Astrocyte of the hippocampus (primary cell): ENCODE results near the gene HNF4A.
A peak's percentile ranks its signal among the peaks of the same experiment; 100 is the strongest.

Source experiments
- DNase-seq: peaks from one replicate; pipeline ENCODE4 v3.0.0; 2011; ENCODE audit warnings: low read depth, low spot score

HNF4A gene

DNA sequence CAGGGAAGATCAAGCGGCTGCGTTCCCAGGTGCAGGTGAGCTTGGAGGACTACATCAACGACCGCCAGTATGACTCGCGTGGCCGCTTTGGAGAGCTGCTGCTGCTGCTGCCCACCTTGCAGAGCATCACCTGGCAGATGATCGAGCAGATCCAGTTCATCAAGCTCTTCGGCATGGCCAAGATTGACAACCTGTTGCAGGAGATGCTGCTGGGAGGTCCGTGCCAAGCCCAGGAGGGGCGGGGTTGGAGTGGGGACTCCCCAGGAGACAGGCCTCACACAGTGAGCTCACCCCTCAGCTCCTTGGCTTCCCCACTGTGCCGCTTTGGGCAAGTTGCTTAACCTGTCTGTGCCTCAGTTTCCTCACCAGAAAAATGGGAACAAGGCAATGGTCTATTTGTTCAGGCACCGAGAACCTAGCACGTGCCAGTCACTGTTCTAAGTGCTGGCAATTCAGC lies 68.6 kb downstream of the HNF4A start:
- DNase-seq, result no peak

DNA sequence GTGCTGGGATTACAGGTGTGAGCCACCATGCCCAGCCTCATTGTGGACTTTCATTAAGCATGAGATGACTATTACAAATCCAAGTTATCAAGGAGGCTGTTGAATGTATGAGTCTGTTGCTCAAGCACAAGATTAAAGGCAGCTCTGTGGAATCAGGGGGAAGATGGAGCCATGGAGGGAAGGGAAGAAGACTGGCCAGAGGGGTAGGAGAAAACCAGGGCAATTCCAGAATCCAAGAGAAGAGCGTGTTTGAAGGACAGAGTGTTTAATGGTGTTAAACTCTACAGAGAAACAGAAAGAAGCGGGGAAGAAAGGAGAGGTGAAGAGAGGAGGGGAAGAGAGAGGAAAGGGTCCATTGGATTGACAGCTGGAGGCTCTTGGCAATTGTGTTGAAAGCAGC lies 70.4 kb downstream of the HNF4A start:
- DNase-seq, result no peak

DNA sequence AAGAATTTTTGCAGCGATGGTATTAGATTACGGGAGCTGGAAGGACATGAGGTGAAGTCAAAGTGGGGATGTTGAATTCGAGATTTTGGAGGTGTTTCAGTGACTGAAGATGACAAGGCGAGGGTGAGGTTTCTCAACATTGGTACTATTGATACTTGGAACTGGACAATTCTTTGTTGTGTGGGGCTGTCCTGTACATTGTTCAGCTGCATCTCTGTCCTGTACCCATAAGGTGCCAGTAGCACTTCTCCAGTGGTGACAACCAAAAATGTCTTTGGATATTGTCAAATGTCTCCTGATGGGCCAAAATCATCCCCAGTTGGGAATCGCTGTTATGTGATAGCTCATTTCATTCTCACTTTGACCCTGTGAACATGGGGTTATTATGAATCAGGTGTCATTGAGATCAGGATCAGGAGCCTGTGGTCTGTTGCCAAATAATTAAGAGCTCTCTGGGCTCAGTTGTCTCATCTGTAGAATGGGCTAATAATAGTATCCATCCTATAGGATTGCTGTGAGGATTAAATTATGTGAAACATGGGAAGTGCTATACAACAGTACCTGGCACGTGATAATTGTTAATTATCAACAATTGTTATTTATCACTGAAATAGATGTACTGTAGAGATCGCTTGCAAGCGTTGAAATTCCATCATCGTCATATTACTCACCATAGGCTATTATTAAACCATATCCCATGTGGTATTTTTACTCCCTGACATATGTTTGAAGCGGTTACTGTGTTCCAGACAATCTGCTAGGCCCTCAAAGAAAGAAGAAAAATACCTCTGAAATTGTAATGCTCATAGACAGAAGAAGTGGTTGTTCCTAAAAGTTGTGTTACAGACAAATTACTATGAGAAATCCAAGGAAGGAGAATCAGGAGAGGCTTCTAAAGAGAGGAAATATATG lies 71.6 kb downstream of the HNF4A start:
- DNase-seq, result no peak

DNA sequence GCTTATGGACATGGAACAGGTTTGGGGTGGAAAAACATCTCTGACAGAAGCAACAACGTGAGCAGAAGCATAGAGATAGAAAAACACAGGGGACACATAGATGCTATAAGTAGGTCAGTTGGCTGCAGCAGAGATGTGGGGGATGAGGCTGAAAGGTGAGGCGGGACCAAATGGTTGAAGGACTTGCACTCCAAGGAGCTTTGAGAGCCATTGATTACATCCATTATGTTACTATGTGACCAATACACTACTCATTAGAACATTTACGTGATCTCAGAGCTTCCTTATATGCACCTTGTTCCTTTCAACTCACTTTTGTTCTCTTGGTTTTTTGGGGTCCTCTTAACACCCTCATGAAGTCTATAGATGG lies 72.3 kb downstream of the HNF4A start:
- DNase-seq, result no peak

DNA sequence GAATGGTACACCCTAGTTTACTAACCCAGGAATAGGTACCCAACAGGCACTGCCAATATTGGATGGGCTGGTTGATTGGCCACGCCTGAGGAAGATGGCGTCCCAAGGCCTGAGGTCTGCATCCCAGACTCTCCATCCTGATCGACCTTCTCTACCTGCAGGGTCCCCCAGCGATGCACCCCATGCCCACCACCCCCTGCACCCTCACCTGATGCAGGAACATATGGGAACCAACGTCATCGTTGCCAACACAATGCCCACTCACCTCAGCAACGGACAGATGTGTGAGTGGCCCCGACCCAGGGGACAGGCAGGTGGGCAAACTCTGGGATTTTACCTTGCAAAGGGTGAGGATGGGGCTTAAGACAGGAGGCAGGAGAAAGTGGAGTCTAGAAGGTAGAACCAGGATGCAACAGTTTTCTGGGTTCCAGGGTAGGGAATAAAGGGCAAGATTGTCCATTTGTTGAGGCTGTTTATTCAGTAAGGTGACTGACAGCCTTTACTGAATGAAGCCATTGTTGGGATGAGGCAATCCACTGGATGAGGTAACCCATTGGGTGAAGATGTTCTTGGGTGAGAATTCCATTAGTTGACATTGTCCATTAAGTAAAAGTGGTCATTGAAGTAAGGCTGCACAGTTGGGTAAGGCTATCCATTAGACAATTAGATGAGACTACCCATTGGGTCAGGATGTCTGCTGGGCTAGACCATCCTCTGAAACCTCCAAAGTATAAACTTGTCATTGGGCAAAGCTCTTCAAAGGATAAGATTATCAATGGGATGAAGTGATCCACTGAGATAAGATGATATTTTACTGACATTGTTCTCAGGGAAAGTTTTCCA lies 72.9 kb downstream of the HNF4A start:
- no peak for DNase-seq

DNA sequence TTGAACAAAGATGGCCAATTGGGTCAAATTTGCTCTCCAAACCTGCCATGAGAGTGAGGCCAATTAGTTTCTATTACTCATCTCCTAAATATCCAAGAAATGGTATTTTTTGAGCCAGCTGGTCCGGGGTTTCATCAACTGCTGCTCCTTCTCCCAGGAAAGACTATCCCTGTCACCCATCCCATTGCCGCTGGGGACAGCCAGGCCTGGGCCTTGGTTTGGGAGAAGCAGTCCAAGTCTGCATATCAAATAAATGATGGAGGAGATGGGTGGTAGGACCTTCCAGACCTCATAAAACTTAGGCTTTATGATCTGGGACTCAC lies 73.5 kb downstream of the HNF4A start:
- DNase-seq, result no peak

DNA sequence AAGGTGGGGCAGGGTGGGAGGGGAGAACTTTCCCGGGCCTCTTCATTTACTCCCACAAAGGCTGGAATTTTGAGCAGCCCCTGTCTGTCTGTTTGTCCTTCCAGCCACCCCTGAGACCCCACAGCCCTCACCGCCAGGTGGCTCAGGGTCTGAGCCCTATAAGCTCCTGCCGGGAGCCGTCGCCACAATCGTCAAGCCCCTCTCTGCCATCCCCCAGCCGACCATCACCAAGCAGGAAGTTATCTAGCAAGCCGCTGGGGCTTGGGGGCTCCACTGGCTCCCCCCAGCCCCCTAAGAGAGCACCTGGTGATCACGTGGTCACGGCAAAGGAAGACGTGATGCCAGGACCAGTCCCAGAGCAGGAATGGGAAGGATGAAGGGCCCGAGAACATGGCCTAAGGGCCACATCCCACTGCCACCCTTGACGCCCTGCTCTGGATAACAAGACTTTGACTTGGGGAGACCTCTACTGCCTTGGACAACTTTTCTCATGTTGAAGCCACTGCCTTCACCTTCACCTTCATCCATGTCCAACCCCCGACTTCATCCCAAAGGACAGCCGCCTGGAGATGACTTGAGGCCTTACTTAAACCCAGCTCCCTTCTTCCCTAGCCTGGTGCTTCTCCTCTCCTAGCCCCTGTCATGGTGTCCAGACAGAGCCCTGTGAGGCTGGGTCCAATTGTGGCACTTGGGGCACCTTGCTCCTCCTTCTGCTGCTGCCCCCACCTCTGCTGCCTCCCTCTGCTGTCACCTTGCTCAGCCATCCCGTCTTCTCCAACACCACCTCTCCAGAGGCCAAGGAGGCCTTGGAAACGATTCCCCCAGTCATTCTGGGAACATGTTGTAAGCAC lies 74.1 kb downstream of the HNF4A start:
- no peak for DNase-seq

DNA sequence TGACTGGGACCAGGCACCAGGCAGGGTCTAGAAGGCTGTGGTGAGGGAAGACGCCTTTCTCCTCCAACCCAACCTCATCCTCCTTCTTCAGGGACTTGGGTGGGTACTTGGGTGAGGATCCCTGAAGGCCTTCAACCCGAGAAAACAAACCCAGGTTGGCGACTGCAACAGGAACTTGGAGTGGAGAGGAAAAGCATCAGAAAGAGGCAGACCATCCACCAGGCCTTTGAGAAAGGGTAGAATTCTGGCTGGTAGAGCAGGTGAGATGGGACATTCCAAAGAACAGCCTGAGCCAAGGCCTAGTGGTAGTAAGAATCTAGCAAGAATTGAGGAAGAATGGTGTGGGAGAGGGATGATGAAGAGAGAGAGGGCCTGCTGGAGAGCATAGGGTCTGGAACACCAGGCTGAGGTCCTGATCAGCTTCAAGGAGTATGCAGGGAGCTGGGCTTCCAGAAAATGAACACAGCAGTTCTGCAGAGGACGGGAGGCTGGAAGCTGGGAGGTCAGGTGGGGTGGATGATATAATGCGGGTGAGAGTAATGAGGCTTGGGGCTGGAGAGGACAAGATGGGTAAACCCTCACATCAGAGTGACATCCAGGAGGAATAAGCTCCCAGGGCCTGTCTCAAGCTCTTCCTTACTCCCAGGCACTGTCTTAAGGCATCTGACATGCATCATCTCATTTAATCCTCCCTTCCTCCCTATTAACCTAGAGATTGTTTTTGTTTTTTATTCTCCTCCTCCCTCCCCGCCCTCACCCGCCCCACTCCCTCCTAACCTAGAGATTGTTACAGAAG lies 75.0 kb downstream of the HNF4A start:
- DNase-seq, result no peak

DNA sequence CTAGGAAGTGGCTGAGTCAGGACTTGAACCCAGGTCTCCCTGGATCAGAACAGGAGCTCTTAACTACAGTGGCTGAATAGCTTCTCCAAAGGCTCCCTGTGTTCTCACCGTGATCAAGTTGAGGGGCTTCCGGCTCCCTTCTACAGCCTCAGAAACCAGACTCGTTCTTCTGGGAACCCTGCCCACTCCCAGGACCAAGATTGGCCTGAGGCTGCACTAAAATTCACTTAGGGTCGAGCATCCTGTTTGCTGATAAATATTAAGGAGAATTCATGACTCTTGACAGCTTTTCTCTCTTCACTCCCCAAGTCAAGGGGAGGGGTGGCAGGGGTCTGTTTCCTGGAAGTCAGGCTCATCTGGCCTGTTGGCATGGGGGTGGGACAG lies 75.6 kb downstream of the HNF4A start:
- DNase-seq, result no peak

DNA sequence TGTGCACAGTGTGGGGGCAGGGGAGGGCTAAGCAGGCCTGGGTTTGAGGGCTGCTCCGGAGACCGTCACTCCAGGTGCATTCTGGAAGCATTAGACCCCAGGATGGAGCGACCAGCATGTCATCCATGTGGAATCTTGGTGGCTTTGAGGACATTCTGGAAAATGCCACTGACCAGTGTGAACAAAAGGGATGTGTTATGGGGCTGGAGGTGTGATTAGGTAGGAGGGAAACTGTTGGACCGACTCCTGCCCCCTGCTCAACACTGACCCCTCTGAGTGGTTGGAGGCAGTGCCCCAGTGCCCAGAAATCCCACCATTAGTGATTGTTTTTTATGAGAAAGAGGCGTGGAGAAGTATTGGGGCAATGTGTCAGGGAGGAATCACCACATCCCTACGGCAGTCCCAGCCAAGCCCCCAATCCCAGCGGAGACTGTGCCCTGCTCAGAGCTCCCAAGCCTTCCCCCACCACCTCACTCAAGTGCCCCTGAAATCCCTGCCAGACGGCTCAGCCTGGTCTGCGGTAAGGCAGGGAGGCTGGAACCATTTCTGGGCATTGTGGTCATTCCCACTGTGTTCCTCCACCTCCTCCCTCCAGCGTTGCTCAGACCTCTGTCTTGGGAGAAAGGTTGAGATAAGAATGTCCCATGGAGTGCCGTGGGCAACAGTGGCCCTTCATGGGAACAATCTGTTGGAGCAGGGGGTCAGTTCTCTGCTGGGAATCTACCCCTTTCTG lies 76.2 kb downstream of the HNF4A start:
- peak; percentile 37 for DNase-seq

DNA sequence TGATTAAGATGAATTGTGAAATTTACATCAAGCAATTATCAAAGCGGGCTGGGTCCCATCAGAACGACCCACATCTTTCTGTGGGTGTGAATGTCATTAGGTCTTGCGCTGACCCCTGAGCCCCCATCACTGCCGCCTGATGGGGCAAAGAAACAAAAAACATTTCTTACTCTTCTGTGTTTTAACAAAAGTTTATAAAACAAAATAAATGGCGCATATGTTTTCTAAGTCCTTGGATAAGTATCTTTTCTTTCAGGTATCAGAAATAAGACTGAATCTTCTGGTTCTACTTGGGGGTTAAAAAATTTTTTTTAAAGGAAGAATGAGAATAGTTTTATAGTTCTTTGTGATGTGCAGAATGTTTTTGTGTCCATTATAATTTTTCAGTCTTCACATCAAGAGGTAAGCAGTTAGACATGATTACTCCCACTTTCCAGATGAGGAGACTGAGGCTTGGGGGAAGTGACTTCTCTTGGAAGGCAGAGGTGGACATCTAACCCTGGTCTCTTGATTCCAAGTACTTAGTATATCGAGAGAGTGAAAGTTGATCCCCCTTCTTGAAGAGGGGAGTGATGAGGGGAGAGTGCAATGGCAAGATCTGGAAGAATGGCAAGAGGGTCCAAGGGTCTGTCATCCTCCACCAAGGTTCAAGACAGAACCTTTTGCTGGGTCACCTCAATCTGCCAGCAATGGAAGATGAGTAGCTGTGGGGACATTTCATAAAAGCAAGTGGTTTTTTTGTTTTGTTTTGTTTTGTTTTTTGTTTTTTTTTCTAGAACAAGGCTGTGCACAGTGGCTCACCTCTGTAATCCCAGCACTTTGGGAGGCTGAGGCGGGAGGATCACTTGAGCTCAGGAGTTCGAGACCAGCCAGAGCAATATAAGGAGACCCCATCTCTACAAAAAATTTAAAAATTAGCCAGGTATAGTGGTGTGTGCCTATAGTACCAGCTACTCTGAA lies 77.4 kb downstream of the HNF4A start:
- DNase-seq, result no peak

DNA sequence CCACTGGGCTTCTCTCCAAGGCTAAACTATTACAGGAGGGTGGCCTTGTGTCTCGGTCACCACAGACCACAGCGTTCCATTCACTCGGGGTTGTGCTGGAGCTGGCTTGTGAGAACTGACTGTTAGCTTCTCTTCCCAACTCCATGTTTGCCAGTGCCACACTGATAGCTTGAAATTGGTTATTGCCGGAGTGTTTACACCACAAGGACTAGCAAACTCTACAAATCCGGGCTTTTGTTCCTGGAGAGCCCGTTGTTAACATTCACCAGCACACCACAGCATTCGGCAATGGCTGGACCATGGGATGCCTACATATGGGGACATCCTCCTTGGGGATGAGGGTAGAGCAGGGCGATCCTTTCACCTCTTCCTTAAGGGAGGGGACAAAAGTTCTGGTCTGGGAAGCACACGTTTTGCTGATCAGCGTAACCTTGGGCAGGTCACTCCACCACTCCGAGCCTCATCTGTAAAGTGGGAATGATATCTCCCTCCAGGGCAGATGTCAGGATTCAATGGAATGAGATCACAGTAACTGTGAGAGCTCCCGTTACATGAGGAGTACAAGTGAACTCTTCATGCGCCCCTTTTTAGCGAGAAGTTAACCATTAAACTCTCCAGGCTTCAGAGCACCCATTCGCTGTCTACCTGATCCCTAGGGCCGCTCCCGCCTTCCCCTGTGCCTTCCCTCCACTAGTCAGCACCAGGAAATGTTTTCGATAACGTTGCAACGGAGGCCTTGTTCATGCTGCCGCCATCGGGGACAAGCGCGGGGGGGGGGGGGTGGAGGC lies 78.4 kb downstream of the HNF4A start:
- no peak for DNase-seq

DNA sequence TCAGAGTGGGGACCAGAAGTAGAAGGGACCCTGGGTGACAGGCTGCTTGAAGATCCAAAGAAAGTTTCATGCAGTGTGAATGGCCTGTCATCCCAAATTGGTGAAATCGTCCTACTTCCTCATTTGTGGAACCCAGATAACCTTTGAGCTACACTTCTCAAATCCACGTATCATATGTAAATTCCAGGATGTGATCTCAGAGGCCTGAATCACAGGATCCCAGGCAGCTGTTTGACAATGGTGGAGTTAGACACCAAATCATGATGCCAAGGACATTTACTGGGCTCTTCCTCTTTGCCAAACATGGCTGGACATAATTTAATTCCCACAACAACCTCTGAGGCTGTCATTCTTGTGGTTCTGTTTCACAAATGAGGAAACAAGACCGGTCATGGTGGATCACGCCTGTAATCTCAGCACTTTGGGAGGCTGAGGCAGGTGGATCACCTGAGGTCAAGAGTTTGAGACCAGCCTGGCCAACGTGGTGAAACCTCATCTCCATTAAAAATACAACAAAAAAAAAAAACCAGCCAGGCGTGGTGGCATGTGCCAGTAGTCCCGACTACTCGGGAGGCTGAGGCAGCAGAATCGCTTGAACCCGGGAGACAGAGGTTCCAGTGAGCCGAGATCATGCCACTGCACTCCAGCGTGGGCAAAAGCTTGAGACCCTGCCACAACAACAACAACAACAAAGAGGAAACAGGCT lies 80.3 kb downstream of the HNF4A start:
- no peak for DNase-seq

DNA sequence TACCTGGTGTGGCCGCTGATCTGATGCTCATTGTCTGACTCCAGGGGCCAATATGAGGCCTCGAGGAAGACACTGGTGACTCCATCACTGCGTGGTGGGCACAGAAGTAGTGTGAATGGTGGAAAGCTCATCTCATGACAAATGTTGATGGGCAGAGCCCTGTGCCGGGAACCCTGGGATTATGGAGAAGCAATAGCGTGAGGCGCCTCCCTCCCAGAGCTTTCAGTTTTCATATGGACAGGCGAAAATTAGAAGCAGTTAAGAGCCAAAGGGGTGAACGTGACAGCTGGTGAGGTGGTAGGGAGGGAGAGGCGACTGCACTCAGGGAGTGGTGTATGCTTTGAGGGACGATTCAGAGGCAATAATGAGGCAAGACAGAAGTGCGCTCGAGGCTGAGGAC lies 80.9 kb downstream of the HNF4A start:
- DNase-seq, result no peak

DNA sequence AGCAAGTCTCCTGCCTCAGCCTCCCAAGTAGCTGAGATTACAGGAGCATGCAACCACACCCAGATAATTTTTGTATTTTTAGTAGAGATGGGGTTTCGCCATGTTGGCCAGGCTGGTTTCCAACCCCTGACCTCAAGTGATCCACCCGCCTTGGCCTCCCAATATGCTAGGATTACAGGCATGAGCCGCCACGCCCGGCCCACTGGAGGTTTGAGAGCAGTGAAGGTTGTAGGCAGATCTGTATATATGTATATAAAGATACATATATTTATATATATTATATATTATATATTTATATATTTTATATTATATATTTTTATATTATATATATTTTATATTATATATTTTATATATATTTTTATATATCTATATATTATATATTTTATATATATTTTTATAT lies 82.0 kb downstream of the HNF4A start:
- DNase-seq, result no peak

DNA sequence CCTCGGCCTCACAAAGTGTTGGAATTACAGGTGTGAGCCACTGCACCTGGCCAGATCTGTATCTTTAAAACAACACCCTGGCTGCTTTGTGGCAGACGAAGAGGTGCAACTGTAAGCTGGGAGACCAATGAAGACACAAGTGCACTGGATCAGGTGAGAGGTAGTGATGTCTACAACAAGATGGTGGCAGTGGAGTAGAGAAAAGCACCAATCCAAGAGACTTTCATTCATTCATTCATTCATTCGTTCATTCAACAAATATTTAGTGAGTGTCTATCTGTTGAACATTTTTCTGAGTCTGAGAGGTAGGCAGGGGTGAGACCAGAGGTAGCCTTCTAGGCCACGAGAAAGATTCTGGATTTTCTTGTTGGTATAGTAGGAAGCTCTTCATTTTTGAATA lies 83.3 kb downstream of the HNF4A start:
- DNase-seq, result no peak

DNA sequence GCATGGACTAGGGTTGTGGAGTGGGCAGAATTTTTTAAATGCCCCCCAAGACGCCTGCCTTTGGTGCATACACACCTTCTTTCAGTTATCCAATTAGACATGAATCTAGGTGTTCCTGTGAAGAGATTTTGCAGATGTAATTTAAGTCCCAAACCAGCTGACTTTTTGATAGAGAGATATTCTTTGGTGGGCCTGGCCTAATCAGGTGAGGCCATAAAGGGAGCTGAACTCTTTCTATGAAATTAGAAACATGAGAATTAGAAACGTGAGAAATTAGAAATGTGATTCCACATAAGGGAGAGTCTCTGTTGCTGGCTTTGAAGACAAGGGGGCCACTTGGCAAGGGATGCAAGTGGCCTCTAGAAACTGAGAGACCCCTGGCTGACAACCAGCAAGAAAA lies 83.8 kb downstream of the HNF4A start:
- DNase-seq, result no peak
